ENCODE results near the gene GNAI3.

- no peak for TF ChIP-seq EZH2 (IDR thresholded peaks at IDR 0.05; ENCODE audit: low read length)
- TF ChIP-seq, protein P1, sequence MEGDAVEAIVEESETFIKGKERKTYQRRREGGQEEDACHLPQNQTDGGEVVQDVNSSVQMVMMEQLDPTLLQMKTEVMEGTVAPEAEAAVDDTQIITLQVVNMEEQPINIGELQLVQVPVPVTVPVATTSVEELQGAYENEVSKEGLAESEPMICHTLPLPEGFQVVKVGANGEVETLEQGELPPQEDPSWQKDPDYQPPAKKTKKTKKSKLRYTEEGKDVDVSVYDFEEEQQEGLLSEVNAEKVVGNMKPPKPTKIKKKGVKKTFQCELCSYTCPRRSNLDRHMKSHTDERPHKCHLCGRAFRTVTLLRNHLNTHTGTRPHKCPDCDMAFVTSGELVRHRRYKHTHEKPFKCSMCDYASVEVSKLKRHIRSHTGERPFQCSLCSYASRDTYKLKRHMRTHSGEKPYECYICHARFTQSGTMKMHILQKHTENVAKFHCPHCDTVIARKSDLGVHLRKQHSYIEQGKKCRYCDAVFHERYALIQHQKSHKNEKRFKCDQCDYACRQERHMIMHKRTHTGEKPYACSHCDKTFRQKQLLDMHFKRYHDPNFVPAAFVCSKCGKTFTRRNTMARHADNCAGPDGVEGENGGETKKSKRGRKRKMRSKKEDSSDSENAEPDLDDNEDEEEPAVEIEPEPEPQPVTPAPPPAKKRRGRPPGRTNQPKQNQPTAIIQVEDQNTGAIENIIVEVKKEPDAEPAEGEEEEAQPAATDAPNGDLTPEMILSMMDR (optimal IDR thresholded peaks at IDR 0.05 in 1 of 3, IDR thresholded peaks at IDR 0.05 in 1 of 3, conservative IDR thresholded peaks at IDR 0.05 in 1 of 3; ENCODE audit: extremely low read depth in 1 of 3, insufficient read depth in 2 of 3, low read length in 3 of 3), result no peak
Measured at GRCh38 chr1:109628540-109629321, 80.3 kb downstream of the GNAI3 start.
